GM12801 (cell line): ENCODE data around the gene MDM4.

Experiments
- TF ChIP-seq, protein P1 (sequence below): IDR thresholded peaks from one replicate; pipeline ENCODE4 v1.5.1; 2011; ENCODE audit warnings: control low read depth; ENCODE audit not compliant: insufficient read length; ENCODE audit errors: extremely low read depth

MDM4 gene, protein sequence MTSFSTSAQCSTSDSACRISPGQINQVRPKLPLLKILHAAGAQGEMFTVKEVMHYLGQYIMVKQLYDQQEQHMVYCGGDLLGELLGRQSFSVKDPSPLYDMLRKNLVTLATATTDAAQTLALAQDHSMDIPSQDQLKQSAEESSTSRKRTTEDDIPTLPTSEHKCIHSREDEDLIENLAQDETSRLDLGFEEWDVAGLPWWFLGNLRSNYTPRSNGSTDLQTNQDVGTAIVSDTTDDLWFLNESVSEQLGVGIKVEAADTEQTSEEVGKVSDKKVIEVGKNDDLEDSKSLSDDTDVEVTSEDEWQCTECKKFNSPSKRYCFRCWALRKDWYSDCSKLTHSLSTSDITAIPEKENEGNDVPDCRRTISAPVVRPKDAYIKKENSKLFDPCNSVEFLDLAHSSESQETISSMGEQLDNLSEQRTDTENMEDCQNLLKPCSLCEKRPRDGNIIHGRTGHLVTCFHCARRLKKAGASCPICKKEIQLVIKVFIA

DNA sequence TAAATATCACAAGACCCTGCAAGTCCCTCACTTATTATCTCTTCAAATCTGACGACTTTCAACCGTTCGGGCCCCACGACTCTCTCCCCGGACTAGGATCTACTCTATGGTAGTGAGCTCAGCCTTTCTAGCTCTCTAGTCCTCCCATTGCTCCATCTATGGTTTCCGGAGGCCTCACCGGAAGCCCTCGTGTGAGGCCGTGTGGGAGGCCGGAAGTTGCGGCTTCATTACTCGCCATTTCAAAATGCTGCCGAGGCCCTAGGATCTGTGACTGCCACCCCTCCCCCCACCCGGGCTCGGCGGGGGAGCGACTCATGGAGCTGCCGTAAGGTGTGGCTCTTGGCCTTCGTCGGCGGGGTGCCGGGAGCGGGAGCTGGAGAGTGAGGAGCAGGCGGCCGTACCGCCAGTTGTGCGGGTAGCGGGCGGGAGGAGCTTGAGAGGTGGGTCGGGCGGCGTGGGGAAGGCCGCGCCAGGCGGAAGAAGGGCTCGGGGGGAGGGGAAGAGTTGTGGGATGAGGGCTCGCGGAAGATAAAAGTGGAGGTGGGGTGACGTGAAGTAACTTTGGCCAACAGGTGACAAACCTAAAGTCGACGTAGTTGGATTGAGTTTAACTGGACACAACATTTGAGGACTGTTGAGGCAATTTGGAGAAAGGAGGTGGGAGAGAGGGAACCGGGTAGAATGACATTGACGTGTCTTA lies at the start of gene MDM4:
MDM4 (plus strand) TSS at position 227 of the 700 bp plus-strand sequence. CDS start 9,113 bp downstream, outside the sequence.
- TF ChIP-seq, protein P1, sequence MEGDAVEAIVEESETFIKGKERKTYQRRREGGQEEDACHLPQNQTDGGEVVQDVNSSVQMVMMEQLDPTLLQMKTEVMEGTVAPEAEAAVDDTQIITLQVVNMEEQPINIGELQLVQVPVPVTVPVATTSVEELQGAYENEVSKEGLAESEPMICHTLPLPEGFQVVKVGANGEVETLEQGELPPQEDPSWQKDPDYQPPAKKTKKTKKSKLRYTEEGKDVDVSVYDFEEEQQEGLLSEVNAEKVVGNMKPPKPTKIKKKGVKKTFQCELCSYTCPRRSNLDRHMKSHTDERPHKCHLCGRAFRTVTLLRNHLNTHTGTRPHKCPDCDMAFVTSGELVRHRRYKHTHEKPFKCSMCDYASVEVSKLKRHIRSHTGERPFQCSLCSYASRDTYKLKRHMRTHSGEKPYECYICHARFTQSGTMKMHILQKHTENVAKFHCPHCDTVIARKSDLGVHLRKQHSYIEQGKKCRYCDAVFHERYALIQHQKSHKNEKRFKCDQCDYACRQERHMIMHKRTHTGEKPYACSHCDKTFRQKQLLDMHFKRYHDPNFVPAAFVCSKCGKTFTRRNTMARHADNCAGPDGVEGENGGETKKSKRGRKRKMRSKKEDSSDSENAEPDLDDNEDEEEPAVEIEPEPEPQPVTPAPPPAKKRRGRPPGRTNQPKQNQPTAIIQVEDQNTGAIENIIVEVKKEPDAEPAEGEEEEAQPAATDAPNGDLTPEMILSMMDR: no peak

- TF ChIP-seq, protein P1: no peak
Measured at GRCh38 chr1:204466416-204467405, 49.5 kb upstream of the MDM4 start.

DNA sequence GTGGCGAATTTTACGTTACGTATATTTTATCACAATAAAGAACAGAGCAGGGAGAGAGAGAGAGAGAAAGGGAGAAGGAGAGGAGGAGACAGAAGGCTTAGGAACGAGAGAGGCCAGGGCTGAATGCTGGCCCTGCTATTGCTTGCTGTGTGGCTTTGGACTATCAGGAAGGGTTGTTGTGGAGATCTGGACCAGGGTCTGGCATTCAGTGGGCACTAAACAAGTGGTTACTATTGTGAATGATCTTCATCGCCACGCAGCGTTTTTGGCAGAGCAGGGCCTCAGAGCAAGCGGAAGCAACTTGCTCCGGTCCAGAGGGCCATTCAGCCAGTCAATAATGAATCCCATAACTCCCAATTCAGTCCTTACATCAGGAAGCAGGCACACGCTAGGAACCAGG lies 48.0 kb upstream of the MDM4 start:
- TF ChIP-seq, protein P1: no peak

DNA sequence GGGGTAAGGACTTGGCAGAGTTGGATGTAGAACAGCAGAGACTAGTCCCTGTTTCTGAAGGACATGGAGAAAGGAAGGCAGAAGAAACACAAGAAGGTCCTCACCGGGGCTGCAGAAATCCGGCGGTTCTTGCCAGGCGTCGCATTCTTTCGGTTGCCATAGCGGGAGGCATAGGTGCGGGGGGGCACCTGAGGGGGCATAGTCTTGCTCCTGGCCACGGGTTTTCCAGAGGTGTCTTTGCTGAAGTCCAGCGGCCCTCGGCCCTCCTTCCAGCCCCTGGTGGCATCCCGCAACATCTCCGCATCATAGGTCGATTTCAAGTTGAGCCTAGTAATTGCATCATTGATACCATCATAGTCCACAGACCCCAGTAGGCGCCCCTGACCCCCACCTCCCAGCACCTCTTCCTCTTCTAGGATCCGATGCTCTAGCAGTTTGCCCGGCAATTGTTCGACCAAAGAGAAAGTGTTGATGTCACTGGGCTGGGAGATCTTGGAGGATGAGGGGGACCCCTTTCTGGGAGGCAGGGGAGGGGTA lies 47.4 kb upstream of the MDM4 start:
- TF ChIP-seq, protein P1: no peak

- TF ChIP-seq, protein P1: no peak
Measured at GRCh38 chr1:204469304-204469703, 46.9 kb upstream of the MDM4 start.

GRCh38 chr1:204471687-204472086 lies 44.5 kb upstream of the MDM4 start:
- TF ChIP-seq, protein P1: no peak
